GM12801 (cell line): ENCODE results near the gene GRIN2A.

Experiments
- TF ChIP-seq, protein P1 (sequence below): IDR thresholded peaks from one replicate; pipeline ENCODE4 v1.5.1; 2011; ENCODE audit warnings: control low read depth; ENCODE audit not compliant: insufficient read length; ENCODE audit errors: extremely low read depth

The GRIN2A gene

GRCh38 chr16:10114409-10114808 lies 67.8 kb downstream of the GRIN2A start:
- TF ChIP-seq, protein P1, sequence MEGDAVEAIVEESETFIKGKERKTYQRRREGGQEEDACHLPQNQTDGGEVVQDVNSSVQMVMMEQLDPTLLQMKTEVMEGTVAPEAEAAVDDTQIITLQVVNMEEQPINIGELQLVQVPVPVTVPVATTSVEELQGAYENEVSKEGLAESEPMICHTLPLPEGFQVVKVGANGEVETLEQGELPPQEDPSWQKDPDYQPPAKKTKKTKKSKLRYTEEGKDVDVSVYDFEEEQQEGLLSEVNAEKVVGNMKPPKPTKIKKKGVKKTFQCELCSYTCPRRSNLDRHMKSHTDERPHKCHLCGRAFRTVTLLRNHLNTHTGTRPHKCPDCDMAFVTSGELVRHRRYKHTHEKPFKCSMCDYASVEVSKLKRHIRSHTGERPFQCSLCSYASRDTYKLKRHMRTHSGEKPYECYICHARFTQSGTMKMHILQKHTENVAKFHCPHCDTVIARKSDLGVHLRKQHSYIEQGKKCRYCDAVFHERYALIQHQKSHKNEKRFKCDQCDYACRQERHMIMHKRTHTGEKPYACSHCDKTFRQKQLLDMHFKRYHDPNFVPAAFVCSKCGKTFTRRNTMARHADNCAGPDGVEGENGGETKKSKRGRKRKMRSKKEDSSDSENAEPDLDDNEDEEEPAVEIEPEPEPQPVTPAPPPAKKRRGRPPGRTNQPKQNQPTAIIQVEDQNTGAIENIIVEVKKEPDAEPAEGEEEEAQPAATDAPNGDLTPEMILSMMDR, result no peak

- TF ChIP-seq, protein P1, result no peak
Measured at GRCh38 chr16:10113248-10113647, 69.0 kb downstream of the GRIN2A start.

GRCh38 chr16:10112021-10112420 lies 70.2 kb downstream of the GRIN2A start:
- TF ChIP-seq, protein P1, result no peak

DNA sequence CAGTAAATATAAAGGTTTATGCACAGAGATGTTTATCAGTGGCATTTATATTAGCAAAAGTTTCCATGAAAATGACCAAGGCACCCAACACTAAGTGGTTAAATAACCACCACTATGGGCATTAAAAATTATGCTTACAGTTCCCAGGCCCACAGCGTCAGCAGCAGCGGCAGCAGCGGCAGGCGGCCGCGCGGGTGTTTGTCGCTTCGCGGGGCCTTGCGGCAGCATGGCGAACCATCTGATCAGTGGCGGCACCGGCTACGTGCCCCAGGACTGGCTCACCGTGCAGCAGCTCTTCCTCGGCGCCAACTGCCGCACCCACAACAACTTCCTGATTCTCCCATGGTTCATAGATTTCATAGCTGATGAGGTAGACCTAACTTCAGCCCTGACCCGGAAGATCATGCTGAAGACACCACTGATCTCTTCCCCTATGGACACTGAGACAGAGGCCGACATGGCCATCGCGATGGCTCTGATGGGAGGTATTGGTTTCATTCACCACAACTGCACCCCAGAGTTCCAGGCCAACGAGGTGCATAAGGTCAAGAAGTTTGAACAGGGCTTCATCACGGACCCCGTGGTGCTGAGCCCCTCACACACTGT lies 71.0 kb downstream of the GRIN2A start:
- TF ChIP-seq, protein P1, result no peak

- TF ChIP-seq, protein P1, result no peak
Measured at GRCh38 chr16:10110552-10110951, 71.7 kb downstream of the GRIN2A start.

DNA sequence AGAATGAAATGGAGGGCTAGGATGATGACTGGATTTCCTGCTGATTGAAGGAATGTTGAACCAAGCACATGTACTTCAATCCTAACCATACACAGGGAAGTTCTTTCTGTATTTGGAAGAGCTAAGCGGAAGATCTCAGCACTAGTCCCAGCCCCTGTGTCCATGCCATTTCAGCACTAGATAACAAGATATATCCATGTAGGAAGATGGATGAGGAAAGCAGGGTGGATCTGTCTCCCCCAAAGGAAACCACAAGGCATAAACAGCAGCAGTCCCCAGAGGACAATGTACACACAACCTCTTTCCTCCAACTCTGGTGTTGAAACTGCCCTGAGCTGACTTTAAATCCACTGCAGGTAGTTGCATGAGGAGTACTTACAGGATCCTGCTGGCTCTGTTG lies 75.1 kb downstream of the GRIN2A start:
- TF ChIP-seq, protein P1, result no peak

- TF ChIP-seq, protein P1, result no peak
Measured at GRCh38 chr16:10103700-10104099, 78.5 kb downstream of the GRIN2A start.

DNA sequence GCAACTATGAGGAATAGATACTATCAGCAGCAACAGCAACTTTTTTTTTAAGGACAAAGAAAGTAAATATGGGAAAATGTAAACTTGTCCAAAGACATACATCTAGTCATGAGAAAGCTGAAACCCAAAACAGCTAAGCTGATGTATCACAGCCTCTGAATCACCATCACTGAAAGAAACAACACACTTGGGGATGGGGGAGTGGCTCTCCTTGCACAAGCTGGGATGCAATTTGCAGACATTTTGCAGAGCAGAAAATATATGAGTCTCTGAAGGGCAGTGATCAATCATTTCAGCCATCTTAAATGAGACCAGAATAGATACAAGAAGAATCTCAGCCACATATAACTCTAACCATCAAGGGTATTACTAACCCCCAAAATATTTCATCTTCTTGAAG lies 79.1 kb downstream of the GRIN2A start:
- TF ChIP-seq, protein P1, result no peak
